Chondrocyte (in vitro differentiated cells): ENCODE measurements around the gene HBE1. TPM values are rescaled to one million over a fixed set of nuclear protein-coding genes. Genes with fewer than 3 reads are reported as not detected.

Source experiments
- DNase-seq: peaks from one replicate; pipeline ENCODE4 v3.0.0; 2021; ENCODE audit warnings: mixed read lengths, low spot score
- H3K27ac Mint-ChIP-seq: one replicate; pipeline ENCODE4 v1.8.0; 2021; ENCODE audit warnings: mild to moderate bottlenecking, moderate library complexity, mixed read lengths; ENCODE audit not compliant: unreplicated experiment
- H3K27me3 Mint-ChIP-seq: 2 replicates; pipeline ENCODE4 v1.8.0; 2021; ENCODE audit warnings: low read depth, mixed read lengths
- H3K36me3 Mint-ChIP-seq: 2 replicates; pipeline ENCODE4 v1.8.0; 2021; ENCODE audit warnings: low read depth, mixed read lengths
- H3K4me1 Mint-ChIP-seq: 2 replicates; pipeline ENCODE4 v1.8.0; 2021; ENCODE audit warnings: low read depth, mild to moderate bottlenecking, mixed read lengths
- H3K4me3 Mint-ChIP-seq: one replicate; pipeline ENCODE4 v1.8.0; 2021; ENCODE audit warnings: mild to moderate bottlenecking, moderate library complexity, mixed read lengths; ENCODE audit not compliant: unreplicated experiment
- H3K9me3 Mint-ChIP-seq: 2 replicates; pipeline ENCODE4 v1.8.0; 2021; ENCODE audit warnings: low read depth, mixed read lengths
- total RNA-seq: library from RNA; stranded (reverse); gene quantifications from 3 replicates; pipeline ENCODE4 v1.2.1, GENCODE V29; 2021
- TF ChIP-seq, protein P1 (sequence below): fragments of 200-600 bp; sonication (generic); IDR thresholded peaks from 2 replicates; pipeline ENCODE4 v1.5.0; 2021; ENCODE audit warnings: antibody characterized with exemption, mild to moderate bottlenecking, moderate library complexity

The HBE1 gene
- total RNA-seq, 1 donor from 2014 or later: not detected

GRCh38 chr11:5229356-5229755 is 40.4 kb downstream of the HBE1 start:
- TF ChIP-seq, protein P1, sequence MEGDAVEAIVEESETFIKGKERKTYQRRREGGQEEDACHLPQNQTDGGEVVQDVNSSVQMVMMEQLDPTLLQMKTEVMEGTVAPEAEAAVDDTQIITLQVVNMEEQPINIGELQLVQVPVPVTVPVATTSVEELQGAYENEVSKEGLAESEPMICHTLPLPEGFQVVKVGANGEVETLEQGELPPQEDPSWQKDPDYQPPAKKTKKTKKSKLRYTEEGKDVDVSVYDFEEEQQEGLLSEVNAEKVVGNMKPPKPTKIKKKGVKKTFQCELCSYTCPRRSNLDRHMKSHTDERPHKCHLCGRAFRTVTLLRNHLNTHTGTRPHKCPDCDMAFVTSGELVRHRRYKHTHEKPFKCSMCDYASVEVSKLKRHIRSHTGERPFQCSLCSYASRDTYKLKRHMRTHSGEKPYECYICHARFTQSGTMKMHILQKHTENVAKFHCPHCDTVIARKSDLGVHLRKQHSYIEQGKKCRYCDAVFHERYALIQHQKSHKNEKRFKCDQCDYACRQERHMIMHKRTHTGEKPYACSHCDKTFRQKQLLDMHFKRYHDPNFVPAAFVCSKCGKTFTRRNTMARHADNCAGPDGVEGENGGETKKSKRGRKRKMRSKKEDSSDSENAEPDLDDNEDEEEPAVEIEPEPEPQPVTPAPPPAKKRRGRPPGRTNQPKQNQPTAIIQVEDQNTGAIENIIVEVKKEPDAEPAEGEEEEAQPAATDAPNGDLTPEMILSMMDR: no peak
- no peaks in the 10 kb centered on the region for H3K9me3 Mint-ChIP-seq
- H3K4me3 Mint-ChIP-seq: no peak overlapping the region
- DNase-seq: no peak
- peaks cover 12% of the 10 kb centered on the region for H3K27me3 Mint-ChIP-seq
- H3K4me1 Mint-ChIP-seq: no peaks in the 10 kb centered on the region
- H3K36me3 Mint-ChIP-seq: no peaks in the 10 kb centered on the region
- no peak overlapping the region for H3K27ac Mint-ChIP-seq

- Mint-ChIP-seq H3K27me3 (peaks cover 10% of the 10 kb centered on the region), H3K9me3 (no peaks in the 10 kb centered on the region), H3K27ac (no peak overlapping the region), H3K4me3 (no peak overlapping the region), H3K36me3 (no peaks in the 10 kb centered on the region), H3K4me1 (no peaks in the 10 kb centered on the region)
- TF ChIP-seq, protein P1: no peak
- no peak for DNase-seq
These were observed 41.6 kb downstream of the HBE1 start for GRCh38 chr11:5228124-5228523.

DNA sequence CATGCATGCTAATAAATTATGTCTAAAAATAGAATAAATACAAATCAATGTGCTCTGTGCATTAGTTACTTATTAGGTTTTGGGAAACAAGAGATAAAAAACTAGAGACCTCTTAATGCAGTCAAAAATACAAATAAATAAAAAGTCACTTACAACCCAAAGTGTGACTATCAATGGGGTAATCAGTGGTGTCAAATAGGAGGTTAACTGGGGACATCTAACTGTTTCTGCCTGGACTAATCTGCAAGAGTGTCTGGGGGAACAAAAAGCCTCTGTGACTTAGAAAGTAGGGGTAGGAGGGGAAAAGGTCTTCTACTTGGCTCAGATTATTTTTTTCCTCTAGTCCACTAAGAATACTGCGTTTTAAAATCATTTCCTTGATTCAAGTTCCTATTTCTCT is 42.1 kb downstream of the HBE1 start:
- no peak overlapping the region for H3K27ac Mint-ChIP-seq
- no peaks in the 10 kb centered on the region for H3K4me1 Mint-ChIP-seq
- no peaks in the 10 kb centered on the region for H3K36me3 Mint-ChIP-seq
- DNase-seq: no peak
- H3K4me3 Mint-ChIP-seq: no peak overlapping the region
- H3K27me3 Mint-ChIP-seq: peaks cover 10% of the 10 kb centered on the region
- H3K9me3 Mint-ChIP-seq: no peaks in the 10 kb centered on the region
- TF ChIP-seq, protein P1: no peak

GRCh38 chr11:5226732-5227310 is 42.9 kb downstream of the HBE1 start, which contains the start of gene HBB:
Gene HBB (minus strand): TSS chr11:5227071. CDS start chr11:5227021, 50 bp downstream.
- Mint-ChIP-seq H3K4me3 (no peak within 1 kb of the TSS), H3K27ac (no peak within 1 kb of the TSS), H3K4me1 (no peaks in the 10 kb centered on the region), H3K36me3 (no peaks in the 10 kb centered on the region), H3K27me3 (peaks cover 8% of the 10 kb centered on the region), H3K9me3 (no peaks in the 10 kb centered on the region)
- no peak for DNase-seq
- TF ChIP-seq, protein P1: no peak

DNA sequence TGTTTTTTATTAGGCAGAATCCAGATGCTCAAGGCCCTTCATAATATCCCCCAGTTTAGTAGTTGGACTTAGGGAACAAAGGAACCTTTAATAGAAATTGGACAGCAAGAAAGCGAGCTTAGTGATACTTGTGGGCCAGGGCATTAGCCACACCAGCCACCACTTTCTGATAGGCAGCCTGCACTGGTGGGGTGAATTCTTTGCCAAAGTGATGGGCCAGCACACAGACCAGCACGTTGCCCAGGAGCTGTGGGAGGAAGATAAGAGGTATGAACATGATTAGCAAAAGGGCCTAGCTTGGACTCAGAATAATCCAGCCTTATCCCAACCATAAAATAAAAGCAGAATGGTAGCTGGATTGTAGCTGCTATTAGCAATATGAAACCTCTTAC is 44.3 kb downstream of the HBE1 start:
- Mint-ChIP-seq H3K4me3 (no peak overlapping the region), H3K36me3 (no peaks in the 10 kb centered on the region), H3K4me1 (no peaks in the 10 kb centered on the region), H3K27ac (no peak overlapping the region), H3K9me3 (no peaks in the 10 kb centered on the region), H3K27me3 (peaks cover 8% of the 10 kb centered on the region)
- TF ChIP-seq, protein P1: no peak
- no peak for DNase-seq
